Skin epidermis (tissue), 12 donors: ENCODE data around the gene RACK1.
A peak's percentile ranks its signal among the peaks of the same experiment; 100 is the strongest.

ENCODE experiments used
- H3K27ac ChIP-seq, 21 experiments: fragments of 200-600 bp; sonication (generic) in 11 of 21; one replicate each; pipeline ENCODE4 v1.5.0; 2020; ENCODE audit warnings: mild to moderate bottlenecking in 3 of 21, inconsistent platforms in 2 of 21, moderate library complexity in 2 of 21
- H3K4me3 ChIP-seq, 7 experiments: fragments of 200-600 bp; sonication (generic) in 2 of 7; one replicate each; pipeline ENCODE4 v1.5.0; 2020; ENCODE audit warnings: inconsistent platforms in 2 of 7, mild to moderate bottlenecking in 2 of 7, moderate library complexity in 1 of 7

RACK1 gene

DNA sequence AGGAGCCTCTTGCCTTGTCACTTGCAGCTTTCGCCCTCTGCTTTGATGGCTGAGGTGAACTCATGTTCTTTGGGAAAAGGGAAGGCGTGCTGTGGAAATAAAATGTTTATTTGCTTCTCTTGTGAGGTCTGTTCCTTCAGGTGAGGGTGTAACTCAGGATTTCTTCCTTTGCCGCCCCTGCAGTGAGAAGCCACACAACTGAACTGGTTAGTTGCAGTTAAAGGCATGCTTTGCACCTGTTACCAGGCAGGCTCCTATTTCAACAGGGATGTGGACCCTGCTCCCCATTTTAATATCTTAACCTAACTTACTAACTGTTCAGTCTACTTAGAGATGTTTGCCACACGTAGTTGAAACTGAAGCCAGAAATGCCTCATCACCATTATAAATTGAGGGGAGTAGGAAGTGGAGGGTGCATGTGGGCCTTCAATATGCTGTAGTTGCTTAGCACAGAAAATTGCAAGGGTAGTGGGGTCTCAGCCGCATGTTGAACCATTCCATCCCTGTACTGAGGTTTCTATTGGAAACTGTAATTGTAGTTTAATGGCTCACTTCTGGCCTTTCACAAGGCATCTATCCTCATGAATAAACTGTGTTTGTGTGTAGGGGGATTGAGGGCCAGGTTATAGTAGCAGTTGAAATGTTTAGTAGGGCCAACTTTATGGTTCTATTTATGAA lies 7.9 kb downstream of the RACK1 start:
- no peak overlapping the region for H3K27ac ChIP-seq
- H3K4me3 ChIP-seq: no peak overlapping the region

DNA sequence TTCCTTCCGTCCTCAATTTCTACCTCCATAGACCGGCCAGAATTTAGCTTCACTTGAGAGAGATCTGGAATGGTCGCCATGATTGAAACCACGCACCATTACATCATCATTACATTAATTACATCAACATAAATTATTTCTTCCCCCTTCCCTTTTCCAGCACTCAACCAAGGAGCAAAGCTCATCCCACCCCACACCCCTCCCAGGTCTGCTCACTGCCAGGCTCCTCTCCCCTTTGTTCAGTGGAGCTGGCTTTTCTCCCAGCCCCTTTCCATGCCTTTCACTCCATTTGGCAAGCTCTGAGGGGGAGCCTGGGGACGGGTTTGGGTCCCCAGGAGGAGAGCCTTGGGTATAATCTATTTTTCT lies 8.4 kb downstream of the RACK1 start:
- no peak overlapping the region for H3K4me3 ChIP-seq
- no peak overlapping the region for H3K27ac ChIP-seq

DNA sequence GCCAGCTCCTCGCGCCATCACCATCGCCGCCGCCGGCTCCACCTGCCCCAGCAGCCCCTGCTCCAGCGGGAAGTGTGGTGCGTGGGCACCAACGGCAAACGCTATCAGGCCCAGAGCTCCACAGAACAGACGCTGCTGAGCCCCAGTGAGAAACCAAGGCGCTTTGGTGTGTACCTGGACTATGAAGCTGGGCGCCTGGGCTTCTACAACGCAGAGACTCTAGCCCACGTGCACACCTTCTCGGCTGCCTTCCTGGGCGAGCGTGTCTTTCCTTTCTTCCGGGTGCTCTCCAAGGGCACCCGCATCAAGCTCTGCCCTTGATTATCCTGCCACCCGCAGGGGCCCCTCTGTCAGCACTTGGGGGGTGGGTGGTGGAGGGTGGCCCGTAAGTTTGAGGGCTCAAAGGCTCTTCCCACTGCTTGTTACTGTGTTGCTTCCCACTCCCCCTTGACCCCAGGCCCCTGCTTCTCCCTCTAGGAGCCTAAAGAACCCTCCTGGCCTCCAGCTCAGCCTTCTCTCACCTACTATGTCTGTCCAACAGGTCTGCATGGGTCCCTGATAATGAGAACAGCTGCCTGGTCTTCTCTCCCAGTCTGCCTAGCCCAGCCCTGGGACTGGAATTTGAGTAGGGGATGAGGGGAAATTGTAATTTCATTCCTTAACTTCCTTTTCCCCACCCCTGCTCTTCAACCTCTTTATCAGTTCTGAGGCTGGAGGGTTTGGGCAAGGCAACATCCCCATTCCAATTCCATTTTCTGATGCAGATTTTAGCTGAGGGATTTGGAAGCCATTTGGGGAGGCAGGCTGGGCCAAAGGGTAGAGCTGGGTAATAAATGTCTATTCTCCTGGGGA lies 9.0 kb downstream of the RACK1 start:
- H3K27ac ChIP-seq: no peak overlapping the region
- H3K4me3 ChIP-seq: no peak overlapping the region

DNA sequence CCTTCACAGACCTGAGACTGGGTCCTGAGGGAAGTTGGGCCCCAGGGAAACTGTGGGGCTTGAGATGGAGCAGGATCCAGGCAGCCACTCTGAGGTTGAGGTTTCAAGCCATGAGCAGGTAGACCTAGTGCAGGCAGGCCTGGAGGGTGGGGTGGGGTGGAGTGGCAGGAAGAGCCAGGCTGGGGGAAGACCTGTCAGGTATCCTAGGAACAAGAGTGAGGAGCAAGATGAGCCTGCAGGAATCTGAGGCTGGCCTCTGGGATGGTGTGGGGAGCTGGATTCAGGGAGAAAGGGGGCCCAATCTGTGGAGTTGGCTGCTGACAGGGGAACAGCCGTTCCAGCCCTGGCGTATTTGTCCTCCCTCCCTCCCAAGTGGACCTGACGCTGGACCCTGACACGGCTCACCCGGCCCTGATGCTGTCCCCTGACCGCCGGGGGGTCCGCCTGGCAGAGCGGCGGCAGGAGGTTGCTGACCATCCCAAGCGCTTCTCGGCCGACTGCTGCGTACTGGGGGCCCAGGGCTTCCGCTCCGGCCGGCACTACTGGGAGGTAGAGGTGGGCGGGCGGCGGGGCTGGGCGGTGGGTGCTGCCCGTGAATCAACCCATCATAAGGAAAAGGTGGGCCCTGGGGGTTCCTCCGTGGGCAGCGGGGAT lies 9.8 kb downstream of the RACK1 start:
- H3K4me3 ChIP-seq: no peak overlapping the region
- H3K27ac ChIP-seq: no peak overlapping the region

DNA sequence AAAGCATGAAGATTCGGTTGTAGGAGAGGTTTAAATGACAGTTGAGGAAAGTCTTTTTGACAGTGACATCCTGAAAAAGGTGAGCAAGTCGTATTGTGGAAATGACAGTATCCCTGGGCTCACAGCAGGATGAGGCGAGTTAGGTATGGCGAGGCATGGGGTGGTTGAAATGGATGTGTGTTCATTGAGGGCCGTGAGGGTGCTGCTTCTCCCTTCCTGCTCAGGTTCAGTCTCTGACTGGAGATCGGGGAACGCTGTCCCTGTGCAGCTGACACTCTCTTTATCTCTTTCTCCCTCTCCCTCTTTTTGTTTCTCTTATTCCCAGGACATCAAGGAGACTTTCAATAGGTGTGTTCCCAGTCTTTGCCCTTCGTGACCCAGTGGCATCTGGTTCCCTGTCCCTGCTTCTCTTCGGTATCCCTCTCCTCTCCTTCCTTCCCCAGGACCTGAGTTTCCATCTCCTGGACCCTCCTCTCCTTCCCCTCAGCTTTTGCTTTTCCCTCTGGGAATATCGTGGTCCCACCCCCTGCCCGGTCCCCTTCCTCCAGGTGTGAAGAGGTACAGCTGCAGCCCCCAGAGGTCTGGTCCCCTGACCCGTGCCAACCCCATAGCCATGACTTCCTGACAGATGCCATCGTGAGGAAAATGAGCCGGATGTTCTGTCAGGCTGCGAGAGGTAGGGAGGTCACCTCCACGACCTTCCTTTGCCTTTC lies 10.5 kb downstream of the RACK1 start:
- Histone ChIP-seq H3K27ac (no peak overlapping the region), H3K4me3 (no peak overlapping the region)

DNA sequence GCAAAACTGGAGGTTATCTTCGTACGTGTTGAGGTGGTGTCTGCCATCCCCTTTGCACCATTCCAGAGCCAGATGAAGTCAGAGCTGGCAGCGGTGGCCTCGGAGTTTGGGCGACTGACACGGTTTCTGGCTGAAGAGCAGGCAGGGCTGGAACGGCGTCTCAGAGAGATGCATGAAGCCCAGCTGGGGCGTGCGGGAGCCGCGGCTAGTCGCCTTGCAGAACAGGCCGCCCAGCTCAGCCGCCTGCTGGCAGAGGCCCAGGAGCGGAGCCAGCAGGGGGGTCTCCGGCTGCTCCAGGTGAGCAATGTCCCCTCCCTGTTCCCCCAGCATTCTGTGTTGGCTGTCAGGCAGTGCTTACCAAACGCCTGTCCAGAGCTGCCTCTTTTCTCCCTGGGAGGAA lies 11.1 kb downstream of the RACK1 start:
- H3K4me3 ChIP-seq: no peak overlapping the region
- H3K27ac ChIP-seq: no peak overlapping the region

DNA sequence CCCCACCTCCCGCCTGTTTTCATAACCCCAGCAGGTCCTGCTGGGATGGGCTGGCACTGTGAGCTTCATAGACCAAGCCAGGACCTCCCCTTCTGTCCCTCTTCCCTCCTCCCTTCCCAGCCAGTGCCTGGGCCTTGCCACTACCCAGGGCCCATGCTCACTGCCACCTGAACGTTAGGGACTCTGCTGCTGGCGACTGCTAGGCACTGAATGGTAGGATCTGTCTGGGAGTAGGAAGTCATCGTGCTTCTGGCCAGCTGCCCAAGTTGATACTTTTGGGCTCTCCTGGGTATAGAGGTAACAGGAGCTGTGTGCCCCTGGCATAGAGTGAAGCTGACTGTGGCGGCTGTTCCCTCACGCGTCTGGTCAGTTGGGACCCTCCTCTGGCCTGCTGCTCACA lies 12.3 kb downstream of the RACK1 start:
- H3K27ac ChIP-seq: no peak overlapping the region
- H3K4me3 ChIP-seq: no peak overlapping the region

DNA sequence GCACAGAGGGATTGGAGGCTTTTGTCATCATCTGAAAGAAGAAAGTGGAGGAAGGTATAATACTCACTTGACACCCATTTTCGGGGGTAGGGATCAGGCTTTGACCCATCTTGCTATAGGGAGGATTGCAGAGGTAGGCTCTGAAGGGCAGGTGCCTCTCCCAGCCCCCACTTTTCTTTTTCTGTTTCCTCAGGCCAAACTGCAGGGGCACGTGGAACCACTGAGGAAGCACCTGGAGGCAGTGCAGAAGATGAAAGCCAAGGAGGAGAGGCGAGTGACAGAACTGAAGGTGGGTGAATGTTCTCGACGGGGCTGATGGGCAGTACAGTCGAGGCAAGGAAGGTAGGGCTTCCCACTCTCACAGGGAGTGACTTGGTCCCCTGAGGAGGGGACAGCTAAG lies 13.2 kb downstream of the RACK1 start:
- Histone ChIP-seq H3K4me3 (no peak overlapping the region), H3K27ac (no peak overlapping the region)

DNA sequence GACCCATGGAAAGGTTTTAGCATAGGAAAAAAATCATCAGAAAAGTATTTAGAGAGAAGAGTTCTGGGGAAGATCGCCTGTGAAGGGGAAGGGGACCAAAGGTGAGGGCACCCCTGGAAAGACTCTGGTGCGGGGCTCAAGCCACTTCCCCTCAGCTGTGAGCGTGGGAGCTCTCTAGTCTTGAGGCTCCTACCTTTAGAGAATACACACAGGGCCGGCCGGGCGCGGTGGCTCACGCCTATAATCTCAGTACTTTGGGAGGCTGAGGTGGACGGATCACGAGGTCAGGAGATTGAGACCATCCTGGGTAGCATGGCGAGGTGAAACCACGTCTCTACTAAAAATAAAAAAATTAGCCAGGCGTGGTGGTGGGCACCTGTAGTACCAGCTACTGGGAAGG lies 13.7 kb downstream of the RACK1 start:
- H3K27ac ChIP-seq: no peak overlapping the region
- no peak overlapping the region for H3K4me3 ChIP-seq

DNA sequence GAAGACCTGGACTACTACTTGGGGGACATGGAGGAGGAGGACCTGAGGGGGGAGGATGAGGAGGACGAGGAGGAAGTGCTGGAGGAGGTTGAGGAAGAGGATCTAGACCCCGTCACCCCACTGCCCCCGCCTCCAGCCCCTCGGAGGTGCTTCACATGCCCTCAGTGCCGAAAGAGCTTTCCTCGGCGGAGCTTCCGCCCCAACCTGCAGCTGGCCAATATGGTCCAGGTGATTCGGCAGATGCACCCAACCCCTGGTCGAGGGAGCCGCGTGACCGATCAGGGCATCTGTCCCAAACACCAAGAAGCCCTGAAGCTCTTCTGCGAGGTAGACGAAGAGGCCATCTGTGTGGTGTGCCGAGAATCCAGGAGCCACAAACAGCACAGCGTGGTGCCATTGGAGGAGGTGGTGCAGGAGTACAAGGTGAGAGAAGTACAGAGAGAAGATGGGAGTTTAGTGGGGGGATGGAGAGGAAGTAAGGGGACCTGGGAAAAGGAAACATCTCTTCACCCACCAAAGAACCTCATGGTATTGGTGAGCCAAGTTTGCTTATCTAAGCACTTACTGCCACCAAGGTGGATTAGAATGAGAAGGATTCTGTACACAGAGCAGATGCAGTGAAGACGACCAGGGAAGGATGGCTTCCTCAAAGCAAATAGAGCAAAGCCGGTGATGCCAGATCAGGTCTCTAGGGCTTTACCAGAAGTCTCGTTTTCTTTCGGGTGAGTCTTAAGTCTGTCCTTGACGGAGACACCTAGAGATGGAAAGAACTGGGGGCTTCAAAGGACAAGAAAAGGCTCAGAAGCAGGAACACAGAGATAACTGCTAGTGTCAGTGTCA lies 19.1 kb downstream of the RACK1 start:
- peak overlapping the region in 20 of 21 experiments; percentile 66 to 99 (median 93) for H3K27ac ChIP-seq

DNA sequence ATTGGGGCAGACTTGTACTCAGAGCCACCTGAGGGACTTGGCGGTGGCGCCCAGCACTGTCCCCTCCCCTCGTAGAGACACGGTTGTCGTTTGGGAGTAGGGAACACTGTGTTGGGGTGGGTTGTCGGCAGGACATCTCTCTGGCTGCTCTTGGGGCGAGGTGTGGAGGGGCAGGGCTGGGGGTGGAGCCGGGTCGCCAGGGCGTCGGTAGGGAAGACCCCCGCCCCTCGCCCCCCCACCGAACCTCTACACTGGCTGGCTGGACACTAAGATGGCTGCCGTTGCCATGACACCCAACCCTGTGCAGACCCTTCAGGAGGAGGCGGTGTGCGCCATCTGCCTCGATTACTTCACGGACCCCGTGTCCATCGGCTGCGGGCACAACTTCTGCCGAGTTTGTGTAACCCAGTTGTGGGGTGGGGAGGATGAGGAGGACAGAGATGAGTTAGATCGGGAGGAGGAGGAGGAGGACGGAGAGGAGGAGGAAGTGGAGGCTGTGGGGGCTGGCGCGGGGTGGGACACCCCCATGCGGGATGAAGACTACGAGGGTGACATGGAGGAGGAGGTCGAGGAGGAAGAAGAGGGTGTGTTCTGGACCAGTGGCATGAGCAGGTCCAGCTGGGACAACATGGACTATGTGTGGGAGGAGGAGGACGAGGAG lies 19.8 kb downstream of the RACK1 start:
- Histone ChIP-seq H3K27ac (peak overlapping the region; percentile 66 to 99 (median 93)), H3K4me3 (peak overlapping the region; percentile 61 to 83 (median 78))

More for the DNA sequence above, 19.1 kb downstream of the RACK1 start:
- H3K4me3 ChIP-seq: peak overlapping the region; percentile 61 to 83 (median 78)

DNA sequence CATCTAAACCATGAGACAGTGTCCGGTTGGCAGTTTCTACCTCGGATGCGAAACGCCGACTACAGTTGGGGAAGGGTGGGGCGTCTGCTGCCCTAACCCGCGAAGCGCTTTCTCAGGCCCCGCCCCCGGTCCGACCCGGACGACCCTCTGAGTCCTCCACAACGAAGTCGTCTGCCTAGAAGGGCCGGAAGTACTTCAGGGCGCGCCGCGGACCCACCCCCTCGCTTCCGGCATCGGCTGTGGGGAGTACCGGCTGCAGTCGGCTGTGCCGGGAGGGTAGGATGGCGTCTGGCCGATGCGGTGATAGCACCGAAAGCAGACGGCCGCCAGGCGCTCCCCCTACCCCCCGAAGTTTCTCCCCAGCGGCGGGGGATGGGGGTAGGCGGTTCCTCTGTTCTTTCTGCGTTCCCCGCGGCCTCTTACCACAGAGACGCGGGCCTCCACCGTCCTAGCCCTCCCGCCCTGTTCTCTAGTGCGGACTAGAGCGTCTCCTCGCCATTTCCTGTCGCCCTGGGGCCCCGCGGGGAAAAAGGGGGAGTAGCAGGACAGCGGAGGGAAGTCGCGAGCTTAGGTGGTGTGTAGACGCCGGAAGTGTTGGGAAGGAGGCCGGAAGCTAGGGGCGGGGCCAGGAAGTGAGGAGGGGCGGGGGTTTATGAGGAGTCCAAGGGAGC lies 20.5 kb downstream of the RACK1 start, which contains the start of gene TRIM41:
Gene TRIM41, plus strand, starts transcription at position 224 of the 671 bp plus-strand sequence. CDS start 719 bp downstream, outside the sequence.
- peak within 1 kb of the TSS; percentile 61 to 83 (median 78) for H3K4me3 ChIP-seq
- peak within 1 kb of the TSS; percentile 66 to 99 (median 93) for H3K27ac ChIP-seq

DNA sequence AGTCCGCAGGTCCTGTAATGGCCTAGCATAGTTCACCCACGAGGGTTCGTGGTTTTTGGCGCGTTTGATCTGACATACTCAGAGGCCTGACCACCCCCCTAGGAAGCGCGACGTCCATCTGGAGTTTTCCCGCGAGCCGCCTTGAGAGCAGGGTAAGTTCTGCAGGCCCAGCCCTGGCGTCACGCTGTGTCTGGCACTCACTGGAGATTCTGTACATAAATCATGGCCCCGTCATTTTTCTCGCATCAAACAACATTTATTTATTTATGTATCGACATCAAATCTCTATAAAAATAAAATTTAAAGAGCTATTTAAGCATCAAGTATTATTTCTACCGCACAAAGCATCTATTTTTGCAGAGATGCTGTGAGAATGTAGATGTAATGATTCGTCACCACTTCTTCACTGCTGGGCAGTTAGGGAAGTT lies 21.1 kb downstream of the RACK1 start:
- peak overlapping the region; percentile 32 to 99 (median 93) for H3K27ac ChIP-seq

DNA sequence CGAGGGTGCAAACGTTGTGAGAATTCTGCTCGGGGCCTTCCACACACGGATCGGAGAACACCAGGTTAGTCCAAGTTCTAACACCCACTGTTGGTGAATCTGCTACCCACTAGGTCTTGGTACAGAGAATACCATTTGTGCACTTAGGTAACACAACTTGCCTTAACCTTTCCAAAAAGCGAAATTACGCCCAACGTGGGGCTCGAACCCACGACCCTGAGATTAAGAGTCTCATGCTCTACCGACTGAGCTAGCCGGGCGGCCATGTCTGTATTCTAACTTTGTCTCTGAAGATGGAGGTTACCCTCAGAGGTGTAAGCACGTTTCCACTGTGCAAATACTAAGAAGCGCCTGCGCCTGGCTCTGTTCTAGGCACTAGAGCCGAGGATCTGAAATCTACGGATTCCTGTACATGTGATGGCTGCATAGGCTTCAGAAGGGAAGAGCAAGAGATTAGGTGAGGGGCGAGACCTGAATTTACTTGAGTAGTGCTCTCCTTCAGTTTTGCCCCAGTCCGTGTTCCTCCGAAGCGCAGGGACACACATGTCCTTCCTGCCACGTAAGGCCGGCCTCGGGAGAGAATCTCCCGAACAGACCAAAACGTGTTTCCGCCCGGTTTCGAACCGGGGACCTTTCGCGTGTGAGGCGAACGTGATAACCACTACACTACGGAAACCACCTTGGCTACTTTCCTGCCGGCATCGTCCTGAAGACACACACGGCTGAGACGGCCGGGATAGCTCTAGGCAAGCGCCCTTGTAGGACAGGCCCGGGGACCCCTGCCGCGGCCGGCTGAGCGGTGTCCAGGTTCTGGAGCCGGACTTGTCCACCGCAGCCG lies 21.7 kb downstream of the RACK1 start:
- Histone ChIP-seq H3K27ac (peak overlapping the region; percentile 32 to 99 (median 93)), H3K4me3 (peak overlapping the region; percentile 61 to 83 (median 78))

More for the DNA sequence above, 21.1 kb downstream of the RACK1 start:
- peak overlapping the region; percentile 61 to 83 (median 78) for H3K4me3 ChIP-seq

DNA sequence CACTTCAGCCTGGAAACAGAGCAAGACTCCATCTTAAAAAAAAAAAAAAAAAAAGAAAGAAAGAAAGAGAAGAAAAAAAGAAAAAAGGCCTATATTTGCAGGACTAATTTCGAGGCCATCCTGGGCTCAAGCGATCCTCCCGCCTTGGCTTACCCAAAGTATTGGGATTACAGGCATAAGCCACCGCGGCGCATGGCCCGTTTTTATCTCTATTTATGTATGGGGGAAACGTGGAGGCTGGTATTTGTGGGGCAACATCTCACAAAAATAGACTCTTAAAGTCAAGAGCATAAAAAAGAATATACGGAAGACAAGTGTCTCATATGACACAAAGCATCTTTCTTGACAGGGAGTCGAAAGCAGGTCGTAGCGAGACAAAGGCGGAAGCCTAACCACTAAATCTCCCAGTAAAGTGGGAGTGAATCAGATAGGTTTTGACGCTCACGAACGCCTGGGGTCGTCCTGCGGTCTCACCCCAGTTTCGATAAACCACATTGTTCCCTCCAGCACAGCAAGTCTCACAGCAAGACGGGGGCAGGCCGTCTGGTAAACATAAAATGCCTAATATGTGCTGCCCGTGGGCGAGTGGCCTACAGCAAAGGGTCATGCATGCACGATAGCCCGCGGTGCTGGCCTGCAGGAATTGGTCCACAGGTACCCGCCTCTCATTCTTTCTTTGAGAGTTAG lies 22.5 kb downstream of the RACK1 start:
- Histone ChIP-seq H3K4me3 (peak overlapping the region in 2 of 7 experiments; percentile 64 to 80), H3K27ac (peak overlapping the region in 8 of 21 experiments; percentile 21 to 98 (median 94))

DNA sequence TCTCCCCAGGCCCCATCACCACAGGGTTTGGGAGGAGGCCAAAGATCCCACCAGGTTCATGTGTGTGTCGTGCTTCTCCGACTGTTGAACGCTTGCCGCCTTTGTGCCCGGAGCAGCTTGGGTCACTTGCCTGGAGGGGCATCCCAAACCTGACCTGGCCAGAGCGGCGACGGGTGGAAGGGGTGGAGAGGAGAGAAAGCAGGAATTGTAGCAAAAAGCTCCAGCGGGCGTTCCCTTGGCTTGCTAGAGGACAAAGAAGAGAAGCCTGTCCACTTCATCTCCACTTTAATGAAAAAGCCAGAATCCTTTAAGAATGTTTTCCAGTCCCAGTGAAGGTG lies 23.6 kb downstream of the RACK1 start:
- no peak overlapping the region for H3K27ac ChIP-seq
- no peak overlapping the region for H3K4me3 ChIP-seq
